HCT116 (cell line): ENCODE data around the gene PAXIP1.

ENCODE experiments used
- CEBPB ChIP-seq: IDR thresholded peaks from 2 replicates; pipeline ENCODE4 v1.6.1; 2012; ENCODE audit warnings: low read depth
- CTCF ChIP-seq, 3 experiments: fragments of 200-600 bp in 1 of 3; sonication (generic) in 1 of 3; IDR thresholded peaks in 2 of 3; conservative IDR thresholded peaks in 1 of 3; 2 replicates each; pipeline ENCODE4 v1.5.1; 2012 to 2017; ENCODE audit warnings: low read depth in 2 of 3, low read length in 2 of 3, antibody characterized with exemption in 1 of 3, borderline replicate concordance in 1 of 3, control low read depth in 1 of 3, mild to moderate bottlenecking in 1 of 3, mixed read lengths in 1 of 3, mixed run types in 1 of 3, moderate library complexity in 1 of 3; ENCODE audit not compliant: insufficient read depth in 1 of 3
- EZH2 ChIP-seq: fragments of 200-600 bp; sonication (generic); IDR thresholded peaks from 2 replicates; pipeline ENCODE4 v1.6.1; 2017; ENCODE audit warnings: antibody characterized with exemption, mixed run types
- EZH2phosphoT487 ChIP-seq: fragments of 200-600 bp; IDR thresholded peaks from 2 replicates; pipeline ENCODE4 v1.6.1; 2018; ENCODE audit warnings: antibody characterized with exemption, borderline replicate concordance
- JUND ChIP-seq: IDR thresholded peaks from 2 replicates; pipeline ENCODE4 v1.6.1; 2012
- POLR2A ChIP-seq: IDR thresholded peaks from 2 replicates; pipeline ENCODE4 v1.7.0; 2011; ENCODE audit warnings: borderline replicate concordance; ENCODE audit not compliant: insufficient read depth, insufficient read length; ENCODE audit errors: extremely low read depth
- RAD21 ChIP-seq: IDR thresholded peaks from 2 replicates; pipeline ENCODE4 v1.6.1; 2012; ENCODE audit warnings: low read depth, mild to moderate bottlenecking
- SIN3A ChIP-seq: IDR thresholded peaks from 2 replicates; pipeline ENCODE4 v1.6.1; 2012; ENCODE audit warnings: low read depth
- SRF ChIP-seq: IDR thresholded peaks from 2 replicates; pipeline ENCODE4 v1.6.1; 2012; ENCODE audit warnings: low read depth
- TCF7L2 ChIP-seq: IDR thresholded peaks from 2 replicates; pipeline ENCODE4 v1.7.0; 2011; ENCODE audit warnings: borderline replicate concordance, inconsistent platforms; ENCODE audit not compliant: insufficient read depth, insufficient read length; ENCODE audit errors: extremely low read depth
- YY1 ChIP-seq: IDR thresholded peaks from 2 replicates; pipeline ENCODE4 v1.6.1; 2011; ENCODE audit warnings: low read length, low read depth, moderate library complexity, mild to moderate bottlenecking; ENCODE audit not compliant: insufficient replicate concordance; ENCODE audit errors: extremely low read depth
- TF ChIP-seq, protein P1 (sequence below): IDR thresholded peaks from 2 replicates; pipeline ENCODE4 v1.6.1; 2011; ENCODE audit warnings: mild to moderate bottlenecking, low read length, moderate library complexity; ENCODE audit not compliant: insufficient replicate concordance; ENCODE audit errors: extremely low read depth

DNA sequence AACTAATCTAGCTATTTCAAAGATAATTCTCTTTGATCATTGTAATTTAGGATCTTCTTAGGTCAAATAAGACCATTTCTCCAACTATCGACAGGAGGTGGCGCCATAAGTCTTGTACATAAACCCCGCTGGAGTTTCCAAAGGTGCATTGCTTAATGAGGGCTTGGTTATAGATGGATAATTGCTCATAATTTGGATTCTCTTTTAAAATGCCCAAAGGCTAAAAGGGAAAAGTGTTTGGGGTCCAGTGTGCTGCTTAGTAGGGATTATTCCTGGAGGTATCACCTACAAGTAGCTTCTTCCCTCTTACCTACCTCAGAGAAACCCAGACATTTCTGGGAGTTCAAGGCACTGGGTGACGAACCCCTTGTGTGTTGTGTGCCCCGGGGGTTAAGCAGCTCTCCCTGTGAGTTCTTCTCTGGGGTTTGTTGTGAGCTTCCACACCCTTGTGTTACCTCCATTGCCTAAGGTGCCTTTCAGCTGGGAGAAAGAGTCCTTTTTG is 75.2 kb downstream of the PAXIP1 start:
- TF ChIP-seq EZH2phosphoT487, result no peak
- TF ChIP-seq CTCF (IDR thresholded peaks at IDR 0.05 in 2 of 3, conservative IDR thresholded peaks at IDR 0.05 in 1 of 3; ENCODE audit: borderline replicate concordance in 1 of 3, insufficient read depth in 1 of 3, low read depth in 2 of 3, low read length in 2 of 3), result peak; percentile 57 to 87 (median 81)
- TF ChIP-seq, protein P1, sequence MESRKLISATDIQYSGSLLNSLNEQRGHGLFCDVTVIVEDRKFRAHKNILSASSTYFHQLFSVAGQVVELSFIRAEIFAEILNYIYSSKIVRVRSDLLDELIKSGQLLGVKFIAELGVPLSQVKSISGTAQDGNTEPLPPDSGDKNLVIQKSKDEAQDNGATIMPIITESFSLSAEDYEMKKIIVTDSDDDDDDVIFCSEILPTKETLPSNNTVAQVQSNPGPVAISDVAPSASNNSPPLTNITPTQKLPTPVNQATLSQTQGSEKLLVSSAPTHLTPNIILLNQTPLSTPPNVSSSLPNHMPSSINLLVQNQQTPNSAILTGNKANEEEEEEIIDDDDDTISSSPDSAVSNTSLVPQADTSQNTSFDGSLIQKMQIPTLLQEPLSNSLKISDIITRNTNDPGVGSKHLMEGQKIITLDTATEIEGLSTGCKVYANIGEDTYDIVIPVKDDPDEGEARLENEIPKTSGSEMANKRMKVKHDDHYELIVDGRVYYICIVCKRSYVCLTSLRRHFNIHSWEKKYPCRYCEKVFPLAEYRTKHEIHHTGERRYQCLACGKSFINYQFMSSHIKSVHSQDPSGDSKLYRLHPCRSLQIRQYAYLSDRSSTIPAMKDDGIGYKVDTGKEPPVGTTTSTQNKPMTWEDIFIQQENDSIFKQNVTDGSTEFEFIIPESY, result no peak
- TF ChIP-seq SIN3A, result no peak
- no peak for TF ChIP-seq POLR2A
- TF ChIP-seq RAD21, result peak; percentile 91
- no peak for TF ChIP-seq YY1
- no peak for TF ChIP-seq JUND
- no peak for TF ChIP-seq SRF
- TF ChIP-seq EZH2, result no peak
- peak; percentile 71 for TF ChIP-seq CEBPB
- TF ChIP-seq TCF7L2, result no peak
